Effector CD4-positive, alpha-beta T cell (primary cell): ENCODE measurements around the gene RIC8A.
"Not testable (repeated sequence)": the region's sequence is repeated elsewhere in the genome, so short reads cannot be mapped to it uniquely, and the experiment has no call there.

Experiments
- DNase-seq: peaks from one replicate; pipeline ENCODE4 v3.0.0-alpha.2; 2020
- total RNA-seq: gene quantifications from one replicate; lab custom pipeline; 2026; lab: John Stamatoyannopoulos, UW

The RIC8A gene
- 136 reads per million, percentile 88 among the genes with 10 or more reads in this experiment for total RNA-seq

GRCh38 chr11:207208-207862 is at the start of gene RIC8A, which contains the start of gene BET1L:
Gene RIC8A (plus strand): TSS chr11:207708. CDS start chr11:208855, 1,147 bp downstream.
Gene BET1L (minus strand): TSS chr11:207399. CDS start chr11:207321, 78 bp downstream.
- peak; percentile 95 for DNase-seq

GRCh38 chr11:180242-180641 is 27.3 kb upstream of the RIC8A start:
- not testable (repeated sequence) for DNase-seq

GRCh38 chr11:189200-189783 is 18.2 kb upstream of the RIC8A start:
- not testable (repeated sequence) for DNase-seq

- DNase-seq, result not testable (repeated sequence)
Measured at GRCh38 chr11:189843-190311, 17.6 kb upstream of the RIC8A start.

- not testable (repeated sequence) for DNase-seq
Measured at GRCh38 chr11:190546-190945, 17.0 kb upstream of the RIC8A start.

GRCh38 chr11:191490-192478 is 15.7 kb upstream of the RIC8A start:
- not testable (repeated sequence) for DNase-seq

- not testable (repeated sequence) for DNase-seq
Measured at GRCh38 chr11:192674-193128, 14.8 kb upstream of the RIC8A start, which contains the start of gene SCGB1C1. Gene SCGB1C1 (plus strand): TSS chr11:193078. CDS start chr11:193100, 22 bp downstream.

GRCh38 chr11:193481-193880 is 14.0 kb upstream of the RIC8A start:
- not testable (repeated sequence) for DNase-seq

- DNase-seq, result no peak
Measured at GRCh38 chr11:196786-197731, 10.4 kb upstream of the RIC8A start.

- no peak for DNase-seq
Measured at GRCh38 chr11:197741-198235, 9.7 kb upstream of the RIC8A start.

GRCh38 chr11:198236-198806 is 9.2 kb upstream of the RIC8A start:
- DNase-seq, result no peak

- DNase-seq, result no peak
Measured at GRCh38 chr11:199004-199581, 8.4 kb upstream of the RIC8A start.

GRCh38 chr11:199782-200181 is 7.7 kb upstream of the RIC8A start:
- no peak for DNase-seq

- no peak for DNase-seq
Measured at GRCh38 chr11:200224-201003, 7.1 kb upstream of the RIC8A start.

GRCh38 chr11:201966-202365 is 5.5 kb upstream of the RIC8A start:
- DNase-seq, result no peak

- no peak for DNase-seq
Measured at GRCh38 chr11:202490-202889, 5.0 kb upstream of the RIC8A start.

- DNase-seq, result no peak
Measured at GRCh38 chr11:203056-203944, 4.2 kb upstream of the RIC8A start.

GRCh38 chr11:203945-204586 is 3.4 kb upstream of the RIC8A start:
- no peak for DNase-seq
